HG03439 (cell line): ENCODE measurements around the gene METTL8.
A peak's percentile ranks its signal among the peaks of the same experiment; 100 is the strongest.

Source experiments
- ATAC-seq: cut with Tn5 transposase; IDR thresholded peaks from one replicate; pipeline ENCODE4 v1.9.1; 2021; ENCODE audit warnings: mild to moderate bottlenecking, moderate library complexity; ENCODE audit not compliant: unreplicated experiment

METTL8 gene

GRCh38 chr2:171433763-171434012 is at the start of gene METTL8:
Gene METTL8 (minus strand): TSS chr2:171433990. CDS start chr2:171392185, 41,805 bp downstream.
- ATAC-seq: no peak

DNA sequence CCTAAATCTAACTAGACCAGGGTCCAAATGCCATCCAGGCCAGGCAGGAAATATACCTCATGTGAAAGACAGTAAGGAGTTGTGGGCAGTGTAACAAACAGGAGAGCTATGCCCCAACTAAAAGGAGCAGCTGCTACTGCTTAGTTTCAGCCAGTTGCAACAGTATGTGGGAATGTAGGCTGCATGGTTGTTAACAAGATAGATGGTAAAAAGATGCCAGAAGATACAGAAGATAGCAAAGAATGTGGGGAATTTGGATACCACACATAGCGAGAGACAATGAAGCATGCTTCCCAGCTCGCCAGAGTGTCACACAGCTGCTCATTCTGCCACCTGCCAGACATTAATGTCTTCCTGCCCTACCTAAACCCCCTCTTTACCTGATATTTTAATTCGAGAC is 49.1 kb upstream of the METTL8 start:
- no peak for ATAC-seq

DNA sequence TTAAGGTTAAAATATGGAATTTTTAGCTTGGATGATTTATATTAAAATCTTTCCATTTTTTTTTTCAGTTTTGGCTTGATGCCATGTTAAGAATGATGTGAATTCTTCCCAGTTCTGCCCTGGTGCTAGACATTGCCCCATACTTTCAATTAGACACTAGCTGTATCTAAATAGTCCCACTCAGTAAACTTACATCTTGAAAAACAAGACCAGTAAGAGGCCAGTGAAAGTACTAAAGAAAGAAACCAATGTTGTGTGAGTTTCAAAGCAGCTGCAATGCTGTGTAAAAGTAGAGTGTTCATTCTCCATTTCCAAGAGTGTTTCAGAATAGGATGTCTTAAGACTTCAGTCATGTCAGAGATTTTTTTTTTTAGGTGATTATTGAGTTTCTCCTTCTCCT is 48.5 kb upstream of the METTL8 start:
- ATAC-seq: no peak

DNA sequence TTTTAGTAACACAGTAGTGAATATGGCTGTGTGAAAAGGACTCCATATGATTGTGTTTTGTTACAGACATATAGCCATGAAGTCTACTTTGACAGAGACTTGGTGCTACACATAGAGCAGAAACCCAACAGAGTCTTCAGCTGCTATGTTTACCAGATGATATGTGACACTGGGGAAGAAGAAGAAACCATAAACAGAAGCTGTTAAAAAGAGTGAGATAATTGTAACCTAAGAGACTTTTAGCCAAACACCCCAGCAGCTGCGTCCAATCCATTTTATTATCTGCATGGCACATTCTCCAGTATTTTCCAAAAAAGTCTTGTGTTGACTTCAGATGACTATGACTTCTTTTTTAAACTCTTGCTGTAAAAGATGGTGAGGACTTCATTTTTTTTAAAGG is 47.1 kb upstream of the METTL8 start:
- no peak for ATAC-seq

DNA sequence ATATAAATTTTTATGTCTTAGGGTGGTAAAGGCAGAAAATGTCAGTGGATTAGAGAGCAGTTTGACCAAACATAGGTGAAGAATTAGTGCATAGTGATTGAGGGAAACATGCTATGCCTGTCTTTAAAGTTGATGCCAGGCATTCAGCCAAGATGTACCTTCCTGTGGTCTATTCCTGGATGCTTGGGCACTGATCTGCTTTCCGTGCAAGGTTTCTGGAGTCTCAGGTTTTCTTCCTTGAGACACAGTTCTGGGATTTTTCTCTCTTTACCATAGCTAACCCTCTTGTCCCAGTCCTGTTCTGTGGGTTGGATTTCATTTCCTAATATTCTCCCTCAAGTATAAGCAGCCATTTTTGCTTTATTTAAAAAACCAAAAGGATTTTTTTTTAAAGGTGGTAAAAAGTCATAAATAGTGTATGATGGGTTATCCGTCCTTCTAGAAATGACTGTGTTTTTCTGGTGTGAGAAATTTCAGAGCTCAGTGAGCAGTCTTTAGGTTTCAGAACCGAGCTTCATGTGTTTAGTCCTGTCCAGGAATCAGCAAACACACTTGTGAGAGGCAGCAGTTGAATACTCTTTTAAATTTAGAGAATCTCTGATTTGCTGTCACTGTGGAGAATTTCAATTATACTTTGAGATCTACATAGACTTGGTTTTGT is 45.5 kb upstream of the METTL8 start:
- ATAC-seq: no peak

GRCh38 chr2:171478345-171478744 is 44.6 kb upstream of the METTL8 start:
- no peak for ATAC-seq

DNA sequence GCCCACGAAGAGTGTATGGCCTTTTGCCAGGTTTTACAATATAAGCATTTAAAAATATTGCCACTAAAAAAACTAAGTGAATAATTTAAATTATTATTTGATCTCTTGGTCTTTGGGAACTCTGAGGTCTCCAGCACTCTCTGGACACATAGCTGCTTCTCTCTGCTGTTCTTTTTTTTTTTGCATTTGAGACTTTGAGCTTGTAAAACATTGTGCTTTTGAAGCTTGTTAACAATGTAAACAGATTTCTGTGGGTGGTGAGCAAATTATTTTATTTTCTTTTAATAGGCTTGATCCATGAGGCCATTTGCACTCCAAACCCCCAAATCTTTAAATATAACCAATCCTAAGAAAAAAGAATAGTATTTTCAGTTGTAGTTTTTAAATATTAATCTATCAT is 42.2 kb upstream of the METTL8 start:
- no peak for ATAC-seq

DNA sequence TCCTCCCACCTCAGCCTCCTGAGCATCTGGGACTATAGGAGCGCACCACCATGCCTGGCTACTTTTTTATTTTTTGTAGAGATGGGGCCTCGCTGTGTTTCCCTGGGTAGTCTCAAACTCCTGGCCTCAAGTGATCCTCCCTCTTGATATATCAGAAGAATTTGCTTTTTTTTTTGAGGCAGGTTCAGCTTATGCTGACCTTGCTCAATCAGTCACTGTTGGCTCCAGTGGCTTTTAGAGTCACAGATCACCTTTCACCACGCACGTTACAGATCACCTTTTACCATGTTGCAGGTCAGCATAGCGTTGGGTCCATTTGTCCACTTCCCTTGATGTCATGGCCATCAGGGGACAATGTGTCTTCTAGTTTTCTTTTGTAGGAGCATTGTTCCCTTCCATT is 36.3 kb upstream of the METTL8 start:
- no peak for ATAC-seq

DNA sequence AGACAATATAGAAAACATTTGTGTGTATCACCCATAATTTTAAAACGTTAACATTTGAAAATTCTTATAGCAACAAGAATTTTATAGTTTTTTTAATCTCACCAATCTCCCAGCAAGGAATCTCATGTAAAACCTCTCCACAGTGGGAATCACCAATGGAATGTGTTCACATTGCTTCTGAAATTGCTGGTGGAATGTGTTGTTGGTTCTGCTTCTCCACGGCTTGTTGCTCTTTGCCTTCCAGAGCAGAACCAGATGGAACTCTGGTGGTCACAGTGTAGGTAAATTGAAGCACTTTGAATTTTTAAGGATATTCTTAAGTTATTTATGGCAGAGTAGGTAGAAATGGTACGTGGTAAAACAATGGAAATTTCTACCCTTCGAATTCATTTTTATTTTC is 35.4 kb upstream of the METTL8 start:
- ATAC-seq: no peak

DNA sequence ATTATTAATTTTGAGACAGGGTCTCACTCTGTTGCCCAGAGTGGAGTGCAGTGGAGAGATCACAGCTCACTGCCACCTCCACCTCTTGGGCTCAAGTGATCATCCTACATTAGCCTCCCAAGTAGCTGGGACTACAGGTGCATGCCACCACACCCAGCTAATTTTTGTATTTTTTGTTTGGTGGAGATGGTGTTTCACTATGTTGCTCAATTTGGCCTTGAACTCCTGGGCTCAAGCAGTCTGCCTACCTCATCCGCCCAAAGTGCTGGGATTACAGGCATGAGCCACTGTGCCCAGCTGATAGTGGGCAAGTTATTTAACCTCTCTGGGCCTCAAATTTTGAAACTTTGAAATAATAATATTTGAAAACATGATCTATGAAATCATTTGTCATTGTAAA is 26.7 kb upstream of the METTL8 start:
- no peak for ATAC-seq

GRCh38 chr2:171459498-171459897 is 25.7 kb upstream of the METTL8 start:
- ATAC-seq: no peak

- ATAC-seq: no peak
Measured at GRCh38 chr2:171452773-171453172, 19.0 kb upstream of the METTL8 start.

DNA sequence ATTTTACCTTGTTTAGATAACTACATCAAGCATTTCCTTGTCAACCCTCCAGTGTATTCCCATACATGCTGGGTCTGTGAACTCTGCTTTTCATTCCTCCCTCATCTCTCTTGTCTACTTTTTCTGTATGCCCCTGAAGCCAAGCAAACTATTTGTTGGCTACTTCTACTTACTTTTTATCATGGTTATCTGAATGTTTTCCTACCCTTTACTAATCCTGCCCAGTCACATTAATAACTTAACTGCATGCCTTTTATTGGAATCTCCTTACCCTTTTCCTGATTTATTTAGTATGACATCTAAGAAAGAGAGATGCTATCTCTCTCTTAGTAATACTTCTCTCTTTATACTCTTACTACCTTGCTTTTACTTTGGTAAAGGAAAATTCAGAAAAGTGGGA is 17.3 kb upstream of the METTL8 start:
- no peak for ATAC-seq

- no peak for ATAC-seq
Measured at GRCh38 chr2:171447675-171448074, 13.9 kb upstream of the METTL8 start.

DNA sequence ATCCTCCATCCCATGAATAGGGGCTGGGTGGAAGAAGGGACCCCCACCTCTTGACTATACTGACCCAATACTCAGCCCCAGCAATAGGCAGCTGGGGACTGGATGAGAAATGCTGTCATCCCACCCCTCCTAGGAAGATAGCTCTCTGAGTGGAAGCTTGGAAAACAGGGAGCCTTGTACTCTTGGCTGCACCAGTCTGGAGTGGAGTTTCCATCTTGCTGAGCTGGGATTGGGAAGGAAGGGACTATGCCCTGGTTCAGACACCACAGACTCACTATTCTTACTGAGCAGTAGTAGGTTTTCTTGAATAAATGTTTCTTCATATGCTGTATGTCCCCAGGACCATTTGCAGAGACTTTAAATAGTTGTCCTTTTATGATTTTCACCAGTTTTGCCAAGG is 7.7 kb upstream of the METTL8 start:
- no peak for ATAC-seq

GRCh38 chr2:171436307-171436706 is 2.5 kb upstream of the METTL8 start:
- ATAC-seq: no peak

DNA sequence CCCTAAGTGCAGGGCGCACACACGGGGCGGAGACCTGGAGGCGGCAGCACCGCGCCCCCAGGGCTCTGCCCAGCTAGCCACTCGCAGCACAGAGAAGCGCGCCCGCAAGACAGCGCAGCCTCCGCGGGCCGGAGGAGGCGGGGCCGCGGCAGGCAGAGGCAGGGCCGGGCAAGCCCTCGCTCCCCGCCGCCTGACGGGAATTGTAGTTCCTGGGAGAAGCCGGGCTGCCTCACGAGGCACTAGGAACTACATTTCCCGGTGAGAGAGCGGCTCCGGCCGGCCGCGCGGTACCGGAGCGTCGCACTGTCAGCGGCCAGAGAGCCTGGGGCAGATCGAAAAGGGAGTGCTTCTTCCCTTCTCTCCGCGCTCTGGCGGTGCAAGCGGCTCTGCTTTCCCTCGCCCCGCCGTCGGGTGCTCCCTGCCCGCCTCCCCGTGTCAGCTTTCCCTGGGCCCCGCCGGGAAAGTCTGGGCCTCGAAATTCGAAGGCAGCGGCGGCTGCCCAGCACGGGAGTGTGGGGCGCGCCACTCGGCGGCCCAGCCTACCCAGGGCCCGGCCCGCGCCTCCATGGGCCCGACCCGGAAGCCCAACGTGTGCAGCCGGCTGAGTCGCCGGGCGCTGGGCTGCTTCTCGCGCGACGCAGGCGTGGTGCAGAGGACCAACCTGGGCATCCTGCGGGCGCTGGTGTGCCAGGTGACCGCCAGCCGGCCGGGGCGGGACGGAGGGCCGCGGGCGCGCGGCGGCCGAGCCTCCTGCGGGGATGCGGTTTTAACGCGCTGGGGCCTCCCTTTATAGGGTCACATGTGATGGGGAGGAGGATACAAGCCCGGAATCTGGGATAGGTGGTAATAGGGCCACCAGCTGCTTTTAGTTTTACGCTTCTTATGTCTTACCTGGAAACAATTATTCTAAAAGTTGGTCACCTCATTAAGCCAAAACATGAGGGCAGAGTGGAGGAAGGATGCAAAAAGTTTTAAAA is 511 bp upstream of the METTL8 start, which contains the start of gene DCAF17:
TSS of gene DCAF17 (plus strand) at position 214 of the 977 bp plus-strand sequence. CDS start at position 566, 352 bp downstream.
- peak; percentile 90 for ATAC-seq

DNA sequence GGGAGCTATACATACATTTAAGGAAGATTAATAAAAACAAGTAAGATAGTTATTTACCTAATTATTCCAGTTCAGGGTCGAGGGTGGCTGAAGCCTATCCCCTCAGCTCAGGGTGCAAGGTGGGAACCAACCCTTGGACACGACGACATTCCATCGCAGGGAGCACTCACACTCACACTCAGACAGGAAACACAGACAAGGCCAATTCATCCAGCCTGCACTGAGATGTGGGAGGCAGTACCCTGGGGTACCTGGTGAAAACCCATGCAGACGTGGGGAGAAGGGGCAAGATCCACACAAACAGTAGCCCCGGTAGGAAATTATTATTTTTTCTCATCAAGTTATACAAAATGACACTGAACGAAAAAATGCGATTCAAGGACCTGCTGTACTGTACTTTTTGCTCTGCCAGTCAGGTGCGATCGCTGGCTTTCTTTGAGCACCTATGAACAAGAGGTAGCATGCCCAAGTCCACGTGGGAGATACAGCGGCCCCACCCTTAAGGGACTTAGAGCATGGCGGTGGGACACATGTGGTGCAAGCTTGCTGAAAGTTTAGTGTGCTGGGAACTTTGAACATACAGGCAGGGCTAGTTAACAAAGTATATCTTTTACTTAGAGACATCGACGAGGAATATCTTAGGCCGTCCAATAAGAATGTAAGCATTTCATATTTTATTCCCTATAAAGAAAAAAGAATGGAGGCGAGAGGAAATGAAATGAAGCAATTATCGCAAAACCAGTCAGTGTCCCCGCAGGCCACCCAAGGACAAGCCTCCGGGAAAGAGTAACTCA is 624 bp downstream of the METTL8 start:
- ATAC-seq: no peak

- no peak for ATAC-seq
Measured at GRCh38 chr2:171432206-171432968, 1.4 kb downstream of the METTL8 start.

- ATAC-seq: no peak
Measured at GRCh38 chr2:171431677-171432167, 2.1 kb downstream of the METTL8 start.
